ENCODE data around the gene C4A.

DNA sequence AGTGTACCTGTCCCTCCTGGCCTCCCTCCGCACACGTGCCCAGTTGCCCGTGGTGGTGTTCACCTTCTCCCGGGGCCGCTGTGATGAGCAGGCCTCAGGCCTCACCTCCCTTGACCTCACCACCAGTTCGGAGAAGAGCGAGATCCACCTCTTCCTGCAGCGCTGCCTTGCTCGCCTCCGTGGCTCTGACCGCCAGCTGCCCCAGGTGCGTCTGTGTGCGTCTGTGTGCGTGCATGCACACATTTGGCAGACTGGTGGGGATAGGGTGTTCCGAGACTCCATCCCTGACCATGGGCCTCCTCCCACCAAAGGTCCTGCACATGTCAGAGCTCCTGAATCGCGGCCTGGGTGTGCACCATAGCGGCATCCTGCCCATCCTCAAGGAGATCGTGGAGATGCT is 17.9 kb upstream of the C4A start:
- no peak for TF ChIP-seq EP300 (IDR thresholded peaks at IDR 0.05; ENCODE audit: borderline replicate concordance in 1 of 2, control insufficient read depth in 1 of 2, low read depth in 2 of 2, low read length in 2 of 2)
- no peak for TF ChIP-seq STAT3 (IDR thresholded peaks at IDR 0.05; ENCODE audit: low read depth, low read length)
- no peak for TF ChIP-seq CHD4 (IDR thresholded peaks at IDR 0.05)
- TF ChIP-seq CREB1 (IDR thresholded peaks at IDR 0.05; ENCODE audit: low read depth) = no peak
- TF ChIP-seq, protein P1, sequence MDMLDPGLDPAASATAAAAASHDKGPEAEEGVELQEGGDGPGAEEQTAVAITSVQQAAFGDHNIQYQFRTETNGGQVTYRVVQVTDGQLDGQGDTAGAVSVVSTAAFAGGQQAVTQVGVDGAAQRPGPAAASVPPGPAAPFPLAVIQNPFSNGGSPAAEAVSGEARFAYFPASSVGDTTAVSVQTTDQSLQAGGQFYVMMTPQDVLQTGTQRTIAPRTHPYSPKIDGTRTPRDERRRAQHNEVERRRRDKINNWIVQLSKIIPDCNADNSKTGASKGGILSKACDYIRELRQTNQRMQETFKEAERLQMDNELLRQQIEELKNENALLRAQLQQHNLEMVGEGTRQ (IDR thresholded peaks at IDR 0.05; ENCODE audit: borderline replicate concordance, low read depth, low read length) = no peak
- TF ChIP-seq, protein P2, sequence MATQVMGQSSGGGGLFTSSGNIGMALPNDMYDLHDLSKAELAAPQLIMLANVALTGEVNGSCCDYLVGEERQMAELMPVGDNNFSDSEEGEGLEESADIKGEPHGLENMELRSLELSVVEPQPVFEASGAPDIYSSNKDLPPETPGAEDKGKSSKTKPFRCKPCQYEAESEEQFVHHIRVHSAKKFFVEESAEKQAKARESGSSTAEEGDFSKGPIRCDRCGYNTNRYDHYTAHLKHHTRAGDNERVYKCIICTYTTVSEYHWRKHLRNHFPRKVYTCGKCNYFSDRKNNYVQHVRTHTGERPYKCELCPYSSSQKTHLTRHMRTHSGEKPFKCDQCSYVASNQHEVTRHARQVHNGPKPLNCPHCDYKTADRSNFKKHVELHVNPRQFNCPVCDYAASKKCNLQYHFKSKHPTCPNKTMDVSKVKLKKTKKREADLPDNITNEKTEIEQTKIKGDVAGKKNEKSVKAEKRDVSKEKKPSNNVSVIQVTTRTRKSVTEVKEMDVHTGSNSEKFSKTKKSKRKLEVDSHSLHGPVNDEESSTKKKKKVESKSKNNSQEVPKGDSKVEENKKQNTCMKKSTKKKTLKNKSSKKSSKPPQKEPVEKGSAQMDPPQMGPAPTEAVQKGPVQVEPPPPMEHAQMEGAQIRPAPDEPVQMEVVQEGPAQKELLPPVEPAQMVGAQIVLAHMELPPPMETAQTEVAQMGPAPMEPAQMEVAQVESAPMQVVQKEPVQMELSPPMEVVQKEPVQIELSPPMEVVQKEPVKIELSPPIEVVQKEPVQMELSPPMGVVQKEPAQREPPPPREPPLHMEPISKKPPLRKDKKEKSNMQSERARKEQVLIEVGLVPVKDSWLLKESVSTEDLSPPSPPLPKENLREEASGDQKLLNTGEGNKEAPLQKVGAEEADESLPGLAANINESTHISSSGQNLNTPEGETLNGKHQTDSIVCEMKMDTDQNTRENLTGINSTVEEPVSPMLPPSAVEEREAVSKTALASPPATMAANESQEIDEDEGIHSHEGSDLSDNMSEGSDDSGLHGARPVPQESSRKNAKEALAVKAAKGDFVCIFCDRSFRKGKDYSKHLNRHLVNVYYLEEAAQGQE (IDR thresholded peaks at IDR 0.05; ENCODE audit: low read depth, low read length) = no peak

Data from GM12878 (cell line).